ENCODE data around the gene TTC16. TPM values are rescaled to one million over a fixed set of nuclear protein-coding genes. Genes with fewer than 3 reads are reported as not detected.
A peak's percentile ranks its signal among the peaks of the same experiment; 100 is the strongest.
"Not testable (repeated sequence)": the region's sequence is repeated elsewhere in the genome, so short reads cannot be mapped to it uniquely, and the experiment has no call there.

Gene TTC16
- total RNA-seq, 1 donor from 2014 or later, result not detected

DNA sequence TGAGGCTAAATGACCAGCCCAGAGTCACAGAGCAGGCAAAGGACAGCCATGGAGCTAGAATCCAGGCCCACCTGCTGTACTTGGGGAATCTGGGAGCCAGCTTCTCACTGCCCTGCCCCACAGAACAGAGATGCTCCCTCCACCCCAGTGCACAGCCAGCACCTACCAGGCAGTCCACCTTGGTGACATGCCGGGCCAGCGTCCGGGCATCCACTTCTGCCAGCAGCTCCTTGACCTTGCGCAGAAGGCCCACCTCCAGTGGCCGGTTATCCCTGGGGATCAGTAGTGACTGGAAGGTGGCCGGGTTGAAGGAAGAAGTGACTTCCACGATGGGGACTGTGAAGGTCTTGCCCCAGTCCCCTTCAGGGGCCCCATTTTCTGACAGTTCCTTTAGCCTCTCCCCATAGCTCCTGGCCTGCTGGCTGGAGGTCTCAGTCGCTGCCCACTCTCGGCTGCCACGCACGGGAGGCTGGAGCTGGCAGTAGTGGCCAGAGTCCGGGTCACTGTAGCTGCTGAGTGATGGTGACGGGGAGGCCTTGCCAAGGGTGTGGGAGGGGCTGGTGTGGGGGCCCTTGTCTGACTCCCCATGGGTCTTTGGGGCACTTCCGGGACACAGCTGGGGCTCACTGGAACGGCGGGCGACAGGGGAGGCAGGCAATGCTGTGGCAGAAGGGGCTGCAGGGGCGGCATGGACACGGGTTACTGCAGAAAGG is 28.7 kb downstream of the TTC16 start:
- no peak for DNase-seq

DNA sequence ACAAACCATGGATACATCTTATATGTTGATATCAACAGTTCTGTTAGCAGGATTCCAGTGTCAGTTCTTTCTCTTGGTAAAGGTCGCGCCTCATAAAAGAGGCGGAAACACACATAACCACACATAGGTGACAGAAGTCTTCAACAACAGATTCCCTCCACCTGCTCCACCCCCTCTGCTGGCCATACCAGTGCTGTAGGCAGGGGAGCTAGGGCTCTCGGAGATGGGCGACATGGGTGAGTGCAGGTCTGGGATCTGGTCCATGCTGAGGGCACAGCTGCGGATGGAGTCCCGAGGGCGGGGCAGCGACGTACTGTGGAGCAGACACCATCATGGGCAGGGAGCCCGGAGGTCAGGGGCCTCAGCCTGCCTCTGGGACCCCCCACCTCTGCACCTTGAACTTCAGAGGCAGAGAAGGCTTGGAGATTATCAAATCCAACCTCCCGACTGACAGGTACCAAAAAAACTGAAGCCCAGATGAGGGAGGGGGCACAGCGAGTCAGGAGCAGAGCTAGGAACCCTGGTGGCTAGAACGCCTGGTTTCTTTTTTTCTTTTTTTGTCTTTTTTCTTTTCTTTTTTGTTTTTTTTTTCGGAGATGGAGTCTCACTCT is 31.2 kb downstream of the TTC16 start:
- DNase-seq, result no peak

DNA sequence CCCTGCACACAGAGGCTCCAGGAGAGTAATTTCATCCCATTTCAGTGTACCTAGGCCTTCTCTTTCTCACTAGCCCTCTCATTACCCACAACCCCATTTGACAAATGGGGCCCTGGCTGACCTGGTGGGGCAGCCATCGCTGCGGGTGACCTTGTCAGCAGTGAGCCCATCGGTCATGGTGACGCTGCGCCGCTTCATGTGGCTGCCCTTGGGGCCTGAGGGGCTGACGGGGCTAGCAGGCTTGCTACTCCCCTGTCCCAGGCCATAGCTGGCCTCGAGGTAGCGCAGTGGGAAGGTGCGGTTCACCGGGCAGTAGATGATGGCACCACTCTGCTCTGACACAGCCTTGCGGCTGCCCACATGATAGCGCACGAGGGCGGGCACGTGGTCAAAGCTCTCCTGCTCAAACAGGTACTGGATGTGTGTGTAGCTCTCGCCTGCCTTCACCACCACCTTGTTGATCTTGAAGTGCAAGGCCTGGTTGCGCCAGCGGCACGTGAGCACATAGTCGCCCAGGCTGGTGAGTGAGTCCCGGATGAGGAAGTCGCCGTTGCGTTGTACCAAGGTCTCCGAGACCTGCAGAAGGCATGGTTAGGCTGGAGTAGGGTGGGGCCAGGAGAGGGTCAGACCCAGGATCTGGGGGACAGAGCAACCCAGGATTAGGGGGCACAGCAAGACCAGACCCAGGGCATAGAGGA is 33.4 kb downstream of the TTC16 start:
- DNase-seq, result no peak

DNA sequence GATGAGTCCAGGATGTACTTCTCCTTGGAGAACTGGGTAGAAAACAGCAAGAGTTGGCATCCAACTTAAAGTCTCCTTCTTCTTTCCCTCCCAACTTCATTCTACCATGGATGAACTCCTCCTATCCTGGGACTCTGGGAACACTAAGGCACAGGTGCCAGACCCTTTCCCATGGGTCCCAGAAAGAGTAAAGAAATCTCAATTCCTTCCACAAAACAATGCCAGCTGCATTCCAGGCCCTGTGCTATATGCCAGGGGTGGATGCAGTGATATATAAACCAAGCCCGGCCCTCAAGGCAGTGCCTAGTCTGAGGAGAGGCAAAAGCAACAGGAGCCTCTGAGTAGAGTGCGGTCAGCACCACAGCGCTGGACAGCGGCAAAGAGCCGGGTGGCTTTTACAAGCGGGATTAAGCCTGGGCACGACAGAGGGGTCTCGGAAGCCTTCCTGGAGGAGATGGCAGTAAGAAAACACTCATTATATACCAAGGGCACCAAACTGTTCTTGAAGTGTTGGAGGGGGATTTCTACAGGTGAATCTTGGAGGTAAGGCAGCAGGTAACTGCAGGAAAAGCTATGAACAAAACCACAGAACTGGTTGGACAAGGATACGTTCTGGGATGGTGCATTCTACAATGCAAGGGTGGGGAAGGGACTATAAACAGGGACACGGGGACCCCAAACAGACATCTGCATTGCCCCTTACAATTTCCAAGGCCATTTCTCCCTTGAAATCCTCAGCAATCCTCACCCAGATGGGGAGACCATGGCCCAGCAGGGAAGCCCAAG is 35.6 kb downstream of the TTC16 start:
- peak; percentile 40 for DNase-seq

DNA sequence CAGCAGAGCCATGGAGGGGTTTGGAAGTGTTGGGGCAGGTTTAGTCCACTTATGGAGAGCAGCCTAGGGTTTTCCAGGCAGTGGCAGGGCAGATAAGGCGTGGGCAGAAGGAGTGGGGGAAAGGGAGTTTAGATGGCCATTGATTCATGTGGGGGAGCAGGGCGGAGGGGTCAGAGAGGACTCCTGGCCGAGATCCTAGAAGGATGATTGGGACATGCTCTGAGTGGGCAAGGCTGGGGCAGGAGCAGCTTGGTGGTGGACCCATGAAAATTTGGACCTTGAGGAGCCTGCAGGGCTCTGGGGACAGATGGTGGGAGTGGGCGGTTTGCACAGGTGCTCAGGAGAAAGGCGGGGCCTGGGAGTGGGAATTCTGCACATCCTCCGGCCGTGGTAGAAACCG is 37.3 kb downstream of the TTC16 start:
- no peak for DNase-seq

DNA sequence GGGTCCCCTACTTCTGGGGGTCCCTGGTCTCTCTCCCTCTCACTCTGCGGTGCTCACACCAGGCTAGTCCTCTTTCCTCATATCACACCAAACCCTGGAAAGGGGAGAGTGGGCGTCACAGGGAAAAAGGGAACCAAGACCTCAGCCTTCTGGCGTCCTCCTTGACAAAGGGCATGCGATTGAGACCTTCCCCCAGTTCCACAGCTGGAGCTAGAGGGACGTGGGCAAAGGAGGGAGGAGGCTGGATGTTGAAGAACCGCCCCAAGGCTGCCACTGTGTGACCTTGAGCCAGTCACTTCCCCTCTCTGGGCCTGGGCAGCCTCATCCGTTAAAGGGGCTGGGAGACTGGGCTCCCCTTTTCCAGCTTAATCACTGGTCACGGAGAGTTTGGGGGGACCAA is 37.7 kb downstream of the TTC16 start:
- no peak for DNase-seq

DNA sequence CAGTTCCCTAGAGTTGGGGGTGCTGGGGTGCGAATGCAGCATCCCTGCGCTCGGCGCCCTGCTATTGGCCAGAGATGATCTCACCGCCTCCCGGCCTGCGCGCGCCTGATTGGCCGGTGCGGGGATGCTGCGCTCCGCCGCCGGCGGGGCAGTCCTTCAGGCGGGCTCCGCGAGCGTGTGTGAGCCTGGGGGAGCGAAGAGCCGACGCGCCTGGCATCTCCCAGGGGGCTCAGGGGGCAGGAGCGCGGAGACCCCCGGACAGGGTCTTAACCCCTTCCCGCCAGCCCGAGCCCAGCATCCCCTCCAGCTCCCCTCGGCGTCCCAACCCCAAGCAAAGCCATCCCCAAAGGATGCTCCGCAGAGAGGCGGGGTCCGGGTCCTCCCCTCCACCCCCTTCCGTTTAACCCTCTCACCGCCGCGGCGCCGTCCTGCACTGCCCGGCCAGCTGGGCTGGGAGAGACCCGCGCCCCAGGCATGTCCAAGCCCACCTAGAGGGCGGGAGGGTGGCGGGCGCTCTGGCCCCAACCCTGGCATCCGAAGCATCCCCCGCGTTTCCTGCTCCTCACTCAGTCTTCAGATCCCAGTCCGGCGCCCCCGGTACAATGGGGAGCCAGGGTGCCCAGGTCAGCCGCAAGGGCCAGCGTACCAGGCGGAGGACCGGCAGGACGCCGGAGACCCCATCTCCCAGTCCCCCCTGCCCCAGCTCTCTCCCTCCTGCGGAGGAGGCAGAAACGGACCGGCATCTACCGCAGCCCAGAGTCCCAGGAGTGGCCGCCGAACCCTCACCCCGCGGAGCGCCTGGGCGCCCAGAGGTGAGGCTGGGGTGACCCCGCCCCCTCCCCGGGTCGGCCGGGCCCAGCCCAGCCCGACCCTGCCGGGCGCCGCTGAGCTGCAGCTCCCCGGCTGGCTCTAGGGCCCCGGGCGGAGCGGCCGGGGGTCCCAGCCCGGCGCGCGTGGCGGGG is 38.5 kb downstream of the TTC16 start:
- DNase-seq, result no peak

DNA sequence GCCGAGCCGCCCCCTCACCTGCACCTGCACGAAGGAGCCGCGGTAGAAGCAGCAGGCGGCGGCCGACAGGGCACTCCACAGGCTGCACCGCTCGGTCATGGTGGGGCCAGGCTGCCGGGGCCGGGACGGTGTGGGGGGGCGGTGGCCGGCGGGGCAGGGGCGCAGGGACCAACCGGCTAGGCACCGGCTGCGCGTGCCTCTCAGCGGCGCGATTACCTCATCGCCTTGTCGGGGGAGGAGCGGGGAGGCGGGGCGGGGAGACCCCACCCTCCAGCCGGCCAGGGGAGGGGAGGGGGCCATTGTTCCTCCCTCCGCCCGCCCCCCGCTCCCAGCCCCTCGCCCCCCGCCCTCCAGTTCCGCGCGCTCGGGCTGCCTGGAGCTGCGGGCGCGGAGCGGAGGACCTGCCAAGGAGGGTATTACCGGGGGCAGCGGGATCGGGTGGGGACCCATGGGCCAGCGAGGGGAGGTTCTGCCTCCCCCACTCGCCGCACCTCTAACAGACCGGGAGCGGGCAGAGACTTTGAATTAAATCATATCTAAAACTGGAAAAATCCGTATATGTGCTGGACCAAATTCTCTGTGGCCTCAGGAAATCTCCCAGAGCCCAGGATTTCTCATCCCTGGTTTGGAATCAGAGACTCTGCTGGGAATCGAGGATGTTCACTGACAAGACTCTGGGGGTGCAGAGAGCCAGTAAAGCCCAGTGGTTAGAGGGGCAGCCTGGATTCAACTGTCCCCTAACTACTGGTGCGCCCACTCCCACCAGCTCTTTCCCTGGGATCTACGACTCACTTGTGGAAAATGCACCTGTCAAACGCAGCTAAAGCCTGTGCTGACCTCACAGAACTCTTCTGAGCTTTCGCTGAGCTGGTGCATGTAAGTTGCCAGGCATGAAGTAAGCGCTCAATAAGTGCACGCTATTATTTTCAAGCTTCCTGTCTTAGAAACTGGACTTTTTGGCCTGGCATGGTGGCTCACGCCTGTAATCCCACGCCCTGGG is 39.5 kb downstream of the TTC16 start:
- peak; percentile 60 for DNase-seq

DNA sequence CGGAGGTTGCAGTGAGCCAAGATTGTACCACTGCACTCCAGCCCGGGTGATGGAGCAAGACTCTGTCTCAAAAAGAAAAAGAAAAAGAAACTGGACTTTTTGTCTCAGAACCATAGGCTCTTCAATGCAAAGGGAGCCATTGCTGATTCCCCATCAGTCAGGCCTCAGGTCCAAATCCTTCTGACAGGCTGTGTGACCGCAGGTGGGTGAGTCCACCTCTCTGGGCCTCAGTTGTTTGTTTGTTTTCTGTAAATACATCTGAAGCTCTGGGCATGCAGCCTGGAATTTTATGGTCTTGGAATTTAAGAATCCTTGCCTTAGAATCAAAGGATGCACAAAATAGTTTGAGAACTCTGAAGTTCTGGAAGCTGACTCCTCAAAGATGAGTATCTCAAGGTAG is 40.4 kb downstream of the TTC16 start:
- no peak for DNase-seq

DNA sequence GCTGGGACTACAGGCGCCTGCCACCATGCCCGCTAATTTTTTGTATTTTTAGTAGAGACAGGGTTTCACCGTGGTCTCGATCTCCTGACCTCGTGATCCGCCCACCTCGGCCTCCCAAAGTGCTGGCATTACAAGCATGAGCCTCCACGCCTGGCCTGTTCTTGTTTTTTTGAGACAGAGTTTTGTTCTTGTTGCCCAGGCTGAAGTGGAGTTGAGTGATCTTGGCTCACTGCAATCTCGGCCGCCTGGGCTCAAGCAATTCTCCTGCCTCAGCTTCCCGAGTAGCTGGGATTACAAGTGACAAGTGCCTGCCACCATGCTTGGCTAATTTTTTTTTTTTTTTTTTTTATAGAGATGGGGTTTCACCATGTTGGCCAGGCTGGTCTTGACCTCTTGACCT is 40.9 kb downstream of the TTC16 start:
- DNase-seq, result not testable (repeated sequence)

DNA sequence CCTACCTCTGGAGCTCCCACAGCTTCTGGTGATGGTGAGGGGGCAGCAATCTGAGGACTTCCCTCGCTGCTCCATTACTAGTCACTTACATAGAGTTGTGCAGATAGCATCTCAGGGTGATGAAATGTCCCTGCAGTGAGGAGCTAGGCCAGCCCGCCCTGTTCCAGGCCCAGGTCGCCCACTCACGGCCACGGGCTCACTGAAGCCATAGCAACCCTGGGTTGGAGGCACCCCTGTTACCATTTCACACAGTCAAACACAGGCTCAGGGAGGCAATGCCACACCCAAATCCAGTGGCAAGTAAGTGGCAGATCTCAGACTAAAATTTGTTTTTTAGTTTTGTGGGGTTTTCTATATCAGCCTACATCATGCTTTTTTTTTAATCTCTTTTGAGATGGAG is 43.0 kb downstream of the TTC16 start:
- DNase-seq, result no peak

DNA sequence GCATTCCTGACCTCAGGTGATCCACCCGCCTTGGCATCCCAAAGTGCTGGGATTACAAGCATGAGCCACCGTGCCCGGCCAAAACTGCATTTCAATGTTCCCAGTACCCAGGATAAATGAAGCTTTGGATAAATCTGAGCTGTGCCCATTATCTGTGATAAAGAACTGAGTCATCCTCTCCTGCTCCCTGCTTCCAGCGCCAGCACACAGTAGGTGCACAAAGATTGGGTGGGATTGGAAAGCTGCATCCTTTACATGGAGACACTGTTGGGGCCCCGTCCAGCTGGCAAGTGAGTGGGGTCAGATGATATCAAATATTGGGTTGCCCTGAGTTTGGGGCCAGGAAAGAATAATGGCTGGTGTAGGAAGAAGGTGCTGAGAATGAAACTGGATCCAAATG is 45.2 kb downstream of the TTC16 start:
- DNase-seq, result no peak

DNA sequence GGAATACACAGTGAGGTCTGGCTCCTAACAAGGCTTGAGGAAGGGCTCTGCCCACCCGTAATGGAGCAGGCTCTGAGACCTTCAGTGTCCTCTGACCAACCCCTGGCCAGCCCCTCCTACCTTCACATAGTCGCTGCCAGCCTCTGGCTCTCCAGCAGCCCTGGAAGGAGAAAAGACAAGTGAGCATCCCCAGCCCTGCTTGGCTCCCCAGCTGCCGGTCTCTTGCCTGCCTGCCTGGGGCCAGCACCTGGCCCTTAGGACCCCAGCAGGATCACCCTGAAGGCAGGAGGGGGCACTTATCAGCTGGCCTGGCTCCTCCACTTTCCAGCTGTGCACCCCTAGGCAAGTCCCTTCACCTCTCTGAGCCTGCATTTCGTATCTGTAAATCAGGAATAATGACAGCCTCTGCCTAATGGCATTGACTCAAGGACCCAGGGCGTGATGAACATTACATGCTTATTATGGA is 45.6 kb downstream of the TTC16 start:
- peak; percentile 35 for DNase-seq

DNA sequence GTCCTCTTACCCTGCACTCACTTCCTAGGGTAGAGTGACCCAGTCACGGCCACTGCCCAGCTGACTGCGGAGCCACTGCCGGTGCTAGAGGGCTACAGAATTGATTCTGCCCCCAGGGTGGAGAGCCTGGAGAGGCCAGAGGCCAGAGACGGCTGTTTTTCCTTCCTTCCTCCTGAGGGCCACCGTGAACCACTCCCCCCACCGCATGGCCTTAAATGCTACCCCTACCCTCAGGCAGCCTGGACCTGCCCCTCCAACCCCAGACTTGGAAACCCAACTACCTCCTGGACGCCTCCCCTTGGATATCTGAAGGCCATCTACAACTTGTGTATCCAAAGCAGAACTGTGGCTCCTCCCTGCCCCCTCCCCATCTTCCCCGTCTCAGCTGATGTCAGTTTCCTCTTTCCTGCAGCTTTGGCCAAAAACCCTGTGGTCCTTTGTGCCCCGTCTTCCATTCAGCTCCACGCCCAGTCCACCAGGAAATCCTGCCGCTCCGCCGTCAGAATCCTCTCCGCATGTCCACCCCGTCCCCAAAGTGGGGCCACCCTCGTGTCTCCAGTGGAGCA is 46.3 kb downstream of the TTC16 start:
- DNase-seq, result peak; percentile 89

DNA sequence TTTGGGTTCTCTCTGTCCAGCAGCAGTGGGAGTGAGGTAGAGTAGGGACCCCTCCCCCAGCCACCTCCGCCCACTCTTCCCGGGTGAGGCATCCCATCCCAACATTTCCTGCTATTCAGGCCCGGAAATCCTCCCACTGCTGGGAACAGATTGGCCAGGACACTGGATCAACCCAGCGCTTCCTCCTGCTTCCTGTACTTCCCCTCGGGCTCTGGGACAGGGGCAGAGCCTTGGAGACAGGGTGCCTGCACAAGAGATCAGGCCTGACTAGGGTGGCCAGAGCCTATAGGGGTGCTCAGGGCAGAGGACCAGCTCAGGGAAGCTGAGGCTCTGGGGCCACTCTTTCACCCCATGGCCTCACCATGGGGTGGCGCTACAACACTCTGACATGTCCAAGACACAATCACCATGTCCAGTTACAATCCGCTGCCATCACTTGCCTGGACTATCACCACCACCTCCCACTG is 48.1 kb downstream of the TTC16 start:
- DNase-seq, result peak; percentile 90

DNA sequence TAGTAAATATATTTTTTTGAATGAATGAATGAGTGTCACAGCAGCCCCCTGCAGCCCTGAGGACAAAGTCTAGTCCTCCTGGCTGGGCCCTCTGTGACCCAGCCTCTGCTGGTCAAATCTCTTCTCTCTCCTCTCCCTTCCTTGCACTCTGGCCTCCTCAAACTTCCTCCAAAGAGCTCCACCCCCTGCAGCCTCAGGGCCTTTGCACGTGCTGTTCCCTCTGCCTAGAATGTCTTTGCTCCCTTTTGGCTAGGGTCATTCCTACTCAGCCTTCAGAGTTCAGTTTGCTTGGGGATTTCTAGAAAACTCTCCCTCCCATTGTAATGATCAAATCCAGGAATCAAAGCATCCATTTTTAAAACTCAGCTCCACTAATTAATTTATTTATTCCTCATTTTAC is 49.5 kb downstream of the TTC16 start:
- DNase-seq, result no peak

DNA sequence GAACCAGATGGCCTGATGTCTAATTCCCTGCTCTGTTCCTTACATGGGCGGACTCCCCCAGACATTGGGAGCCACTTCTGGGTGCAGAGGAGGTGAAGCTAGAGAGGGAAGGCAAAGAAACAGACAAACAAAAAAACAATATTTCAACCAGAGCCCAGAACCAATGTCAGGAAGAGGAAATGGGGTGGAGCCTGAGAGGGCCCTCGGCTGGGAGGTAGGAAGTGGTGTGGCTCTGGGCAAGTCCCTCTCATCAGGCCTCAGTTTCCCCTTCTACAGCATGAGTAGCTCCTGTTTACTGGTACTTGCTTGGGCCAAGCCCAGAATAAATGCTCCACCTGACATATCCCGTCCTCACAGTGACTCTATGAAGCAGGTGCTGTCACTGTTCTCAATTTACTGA is 51.5 kb downstream of the TTC16 start:
- peak; percentile 32 for DNase-seq

DNA sequence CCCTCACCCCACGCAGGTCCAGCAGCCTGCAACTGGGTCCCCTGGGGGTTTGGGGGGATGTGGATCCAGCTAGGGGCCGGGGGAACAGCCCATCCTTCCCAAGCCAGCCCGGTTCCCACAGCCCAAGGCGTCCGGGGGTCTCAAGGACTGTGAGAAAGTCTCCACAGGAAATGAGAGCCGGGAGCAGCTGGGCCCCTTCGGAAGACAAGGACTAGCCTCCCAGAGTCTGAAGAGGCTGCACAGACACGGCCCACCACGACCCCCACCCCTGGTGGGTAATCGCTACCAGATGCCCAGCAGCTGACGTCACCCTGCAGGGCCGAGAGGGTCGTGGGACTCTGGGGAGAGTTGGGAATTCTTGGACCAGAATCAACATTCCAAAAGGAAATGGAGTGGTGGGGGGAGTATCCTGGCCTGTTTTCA is 52.0 kb downstream of the TTC16 start:
- DNase-seq, result peak; percentile 88

DNA sequence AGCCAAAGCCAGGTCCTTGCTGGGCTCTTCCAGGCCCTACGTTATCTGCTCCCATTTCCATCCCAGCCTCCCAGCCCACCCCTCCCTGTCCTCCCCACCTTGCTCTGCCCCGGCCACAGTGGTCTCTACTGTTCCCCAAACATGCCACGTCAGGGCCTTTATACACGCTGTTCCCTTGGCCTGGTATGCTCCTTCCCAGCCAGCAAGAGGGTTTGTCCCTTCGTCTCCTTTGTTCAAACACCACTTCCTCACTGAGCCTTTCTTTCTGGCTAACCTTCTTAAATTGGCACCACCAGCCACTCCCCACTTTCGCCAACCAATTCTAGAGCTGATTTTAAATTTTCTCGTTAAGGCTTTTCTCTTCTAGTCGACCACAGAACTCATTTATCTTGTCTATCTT is 52.8 kb downstream of the TTC16 start:
- DNase-seq, result peak; percentile 62

DNA sequence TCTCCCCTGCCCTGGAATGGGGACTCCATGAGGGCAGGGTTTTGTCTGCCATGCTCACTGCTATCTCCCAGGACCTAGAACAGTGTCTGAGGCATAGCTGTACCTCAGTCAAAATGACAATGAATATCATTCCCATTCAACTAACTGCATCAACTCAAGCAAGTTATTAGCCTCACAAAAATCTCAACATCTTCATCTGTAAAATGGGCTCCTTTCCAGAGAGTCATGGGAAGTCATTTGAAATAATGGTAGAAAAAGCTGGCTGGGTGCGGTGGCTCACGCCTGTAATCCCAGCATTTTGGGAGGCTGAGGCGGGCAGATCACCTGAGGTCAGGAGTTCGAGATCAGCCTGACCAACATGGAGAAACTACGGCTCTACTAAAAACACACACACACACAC is 53.2 kb downstream of the TTC16 start:
- DNase-seq, result no peak
